Keratinocyte (primary cell): ENCODE measurements around the gene RSPH1. TPM values are rescaled to one million over a fixed set of nuclear protein-coding genes. Genes with fewer than 3 reads are reported as not detected.

Source experiments
- DNase-seq: peaks from one replicate; pipeline ENCODE4 v3.0.0-alpha.2; 2011; ENCODE audit warnings: low read depth, missing footprints, low spot score
- FAIRE-seq: peaks from 2 replicates; lab custom pipeline; 2011; peaks lifted over from hg19 to GRCh38; lab: Jason Lieb, UNC
- H2AFZ ChIP-seq: 2 replicates; pipeline ENCODE4 v1.6.0; 2012; ENCODE audit warnings: low read length, control low read depth, inconsistent platforms; ENCODE audit not compliant: control insufficient read depth
- H3K27ac ChIP-seq: 2 replicates; pipeline ENCODE4 v1.5.1; 2011; ENCODE audit warnings: low read length; ENCODE audit not compliant: control insufficient read depth, insufficient read depth
- H3K27me3 ChIP-seq: 3 replicates; pipeline ENCODE4 v1.6.0; 2011; ENCODE audit warnings: low read length; ENCODE audit not compliant: control insufficient read depth, insufficient read depth; ENCODE audit errors: extremely low read depth
- H3K36me3 ChIP-seq, 2 experiments: 2 replicates in 1 of 2; 3 replicates in 1 of 2; pipeline ENCODE4 v1.5.1; 2011; ENCODE audit warnings: low read length in 2 of 2, mild to moderate bottlenecking in 1 of 2; ENCODE audit not compliant: control insufficient read depth in 2 of 2, insufficient read depth in 2 of 2; ENCODE audit errors: extremely low read depth in 1 of 2
- H3K4me1 ChIP-seq: 3 replicates; pipeline ENCODE4 v1.5.1; 2011; ENCODE audit warnings: low read length; ENCODE audit not compliant: control insufficient read depth, insufficient read depth; ENCODE audit errors: extremely low read depth
- H3K4me2 ChIP-seq: 3 replicates; pipeline ENCODE4 v1.6.0; 2011; ENCODE audit warnings: low read depth, low read length; ENCODE audit not compliant: control insufficient read depth, insufficient read depth; ENCODE audit errors: extremely low read depth
- H3K4me3 ChIP-seq, 3 experiments: fragments of 200-600 bp in 1 of 3; sonication (generic) in 1 of 3; 2 replicates in 2 of 3; 3 replicates in 1 of 3; pipeline ENCODE4 v1.5.1; 2011 to 2016; ENCODE audit warnings: low read length in 3 of 3, mild to moderate bottlenecking in 3 of 3, control low read depth in 2 of 3, inconsistent platforms in 1 of 3, low read depth in 1 of 3, mixed read lengths in 1 of 3, mixed run types in 1 of 3, moderate library complexity in 1 of 3; ENCODE audit not compliant: control insufficient read depth in 2 of 3, insufficient read depth in 2 of 3; ENCODE audit errors: extremely low read depth in 1 of 3
- H3K79me2 ChIP-seq: 2 replicates; pipeline ENCODE4 v1.6.0; 2012; ENCODE audit warnings: low read length; ENCODE audit not compliant: control insufficient read depth, insufficient read depth
- H3K9ac ChIP-seq: 3 replicates; pipeline ENCODE4 v1.6.0; 2011; ENCODE audit warnings: low read length; ENCODE audit not compliant: control insufficient read depth, insufficient read depth; ENCODE audit errors: extremely low read depth
- H3K9me1 ChIP-seq: 3 replicates; pipeline ENCODE4 v1.6.0; 2011; ENCODE audit warnings: low read length; ENCODE audit not compliant: control insufficient read depth, insufficient read depth; ENCODE audit errors: extremely low read depth
- H3K9me3 ChIP-seq: 2 replicates; pipeline ENCODE4 v1.5.1; 2012; ENCODE audit warnings: low read depth, low read length; ENCODE audit not compliant: control insufficient read depth
- H4K20me1 ChIP-seq: 3 replicates; pipeline ENCODE4 v1.6.0; 2011; ENCODE audit warnings: low read length; ENCODE audit not compliant: control insufficient read depth, insufficient read depth; ENCODE audit errors: extremely low read depth
- CTCF ChIP-seq, 3 experiments: IDR thresholded peaks in 1 of 3; conservative IDR thresholded peaks in 1 of 3; optimal IDR thresholded peaks in 1 of 3; 2 replicates in 2 of 3; 3 replicates in 1 of 3; pipeline versions ENCODE3 to v1.5.1; 2011; ENCODE audit warnings: low read length in 3 of 3, mild to moderate bottlenecking in 3 of 3, moderate library complexity in 2 of 3, control low read depth in 1 of 3, inconsistent platforms in 1 of 3; ENCODE audit not compliant: insufficient read depth in 2 of 3; ENCODE audit errors: extremely low read depth in 1 of 3
- EZH2 ChIP-seq: IDR thresholded peaks from one replicate; pipeline ENCODE4 v1.6.1; 2012; ENCODE audit warnings: inconsistent platforms, mild to moderate bottlenecking, low read length, moderate library complexity
- dilution Hi-C: fragments of 300-500 bp; cut with MboI; formaldehyde crosslinking; loops from one replicate; pipeline ENCODE4 v1.7.0; 2020; ENCODE audit warnings: low sequenced_read_pairs; ENCODE audit not compliant: extremely low pct_ligation_motif_present
- polyA plus RNA-seq, 5 experiments: library from polyadenylated mRNA; depleted of rRNA in 3 of 5; stranded (reverse) in 3 of 5; stranded (forward) in 1 of 5; unstranded in 1 of 5; fragments of >200 nt; gene quantifications; 1 replicate in 1 of 5; 2 replicates in 3 of 5; 3 replicates in 1 of 5; pipeline versions ENCODE4 v1.2.1 to v1.2.3, GENCODE V29; 2011 to 2012; ENCODE audit warnings: missing spikeins in 2 of 5, low read depth in 1 of 5, low replicate concordance in 1 of 5

Gene RSPH1
- polyA plus RNA-seq, 1 donor (not counting 4 experiments of a cell fraction or from before 2014, with no cell fraction given): 0.50 TPM

GRCh38 chr21:42533306-42533962 is 37.4 kb upstream of the RSPH1 start:
- H3K4me2 ChIP-seq: no peak overlapping the region
- TF ChIP-seq CTCF (optimal IDR thresholded peaks at IDR 0.05 in 1 of 3, IDR thresholded peaks at IDR 0.05 in 1 of 3, conservative IDR thresholded peaks at IDR 0.05 in 1 of 3; ENCODE audit: extremely low read depth in 1 of 3, insufficient read depth in 2 of 3, low read length in 3 of 3): no peak
- TF ChIP-seq EZH2: no peak
- peaks cover 3 to 7% of the 10 kb centered on the region in 2 experiments for H3K36me3 ChIP-seq
- FAIRE-seq (no peak), DNase-seq (no peak)
- no peaks in the 10 kb centered on the region for H3K9me1 ChIP-seq
- no peaks in the 10 kb centered on the region for H3K79me2 ChIP-seq
- dilution Hi-C loops: no loop called here
- no peak overlapping the region for H3K9ac ChIP-seq
- no peak overlapping the region for H3K4me3 ChIP-seq
- H4K20me1 ChIP-seq: no peaks in the 10 kb centered on the region
- no peak overlapping the region for H3K27ac ChIP-seq
- H3K4me1 ChIP-seq: no peaks in the 10 kb centered on the region
- no peak overlapping the region for H2AFZ ChIP-seq
- no peaks in the 10 kb centered on the region for H3K27me3 ChIP-seq
- no peaks in the 10 kb centered on the region for H3K9me3 ChIP-seq

- DNase-seq: no peak
Observed at GRCh38 chr21:42532466-42533181, 36.6 kb upstream of the RSPH1 start.

More at GRCh38 chr21:42532466-42533181, 36.6 kb upstream of the RSPH1 start:
- H4K20me1 ChIP-seq: no peaks in the 10 kb centered on the region
- H3K27ac ChIP-seq: no peak overlapping the region
- H3K9ac ChIP-seq: no peak overlapping the region
- no peaks in the 10 kb centered on the region for H3K9me1 ChIP-seq
- H3K4me2 ChIP-seq: no peak overlapping the region
- H3K79me2 ChIP-seq: no peaks in the 10 kb centered on the region
- H3K36me3 ChIP-seq: peaks cover 3 to 8% of the 10 kb centered on the region in 2 experiments
- H3K27me3 ChIP-seq: no peaks in the 10 kb centered on the region
- no peak overlapping the region for H3K4me3 ChIP-seq
- TF ChIP-seq EZH2: no peak
- TF ChIP-seq CTCF (optimal IDR thresholded peaks at IDR 0.05 in 1 of 3, IDR thresholded peaks at IDR 0.05 in 1 of 3, conservative IDR thresholded peaks at IDR 0.05 in 1 of 3; ENCODE audit: extremely low read depth in 1 of 3, insufficient read depth in 2 of 3, low read length in 3 of 3): no peak
- FAIRE-seq: no peak
- H2AFZ ChIP-seq: no peak overlapping the region
- dilution Hi-C loops: no loop called here
- no peaks in the 10 kb centered on the region for H3K9me3 ChIP-seq
- no peaks in the 10 kb centered on the region for H3K4me1 ChIP-seq
